ENCODE results near the gene SLC12A1. TPM values are rescaled to one million over a fixed set of nuclear protein-coding genes. Genes with fewer than 3 reads are reported as not detected.

SLC12A1 gene
- total and polyA plus RNA-seq, 7 donors: 0.03 TPM; not detected in 6

DNA sequence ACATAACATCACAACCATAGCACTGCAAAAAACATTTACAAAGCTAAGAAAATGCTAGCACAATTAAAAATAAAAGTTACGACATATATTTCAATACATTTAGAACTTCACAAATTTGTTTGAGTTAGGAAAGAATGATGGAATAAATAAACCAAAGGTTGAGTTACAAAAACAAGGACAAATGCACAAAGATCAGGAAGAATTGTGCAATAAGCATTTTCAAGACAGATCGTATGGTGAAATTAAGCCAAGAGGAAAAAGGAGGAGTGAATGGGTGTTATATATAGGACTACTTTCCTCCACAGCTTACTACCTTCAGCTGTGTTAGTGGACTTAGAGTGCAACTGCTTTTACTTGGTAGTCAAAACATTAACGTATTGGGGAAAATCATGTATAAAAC is 20.6 kb upstream of the SLC12A1 start:
- no peaks in the 10 kb centered on the region for H3K9me3 ChIP-seq
- WGBS, 2 donors: 75 to 81% methylated on average over 3 of the region's 3 CpGs
- H3K27me3 ChIP-seq: no peaks in the 10 kb centered on the region
- TF ChIP-seq POLR2AphosphoS5 (IDR thresholded peaks at IDR 0.05): no peak
- TF ChIP-seq, protein P1, sequence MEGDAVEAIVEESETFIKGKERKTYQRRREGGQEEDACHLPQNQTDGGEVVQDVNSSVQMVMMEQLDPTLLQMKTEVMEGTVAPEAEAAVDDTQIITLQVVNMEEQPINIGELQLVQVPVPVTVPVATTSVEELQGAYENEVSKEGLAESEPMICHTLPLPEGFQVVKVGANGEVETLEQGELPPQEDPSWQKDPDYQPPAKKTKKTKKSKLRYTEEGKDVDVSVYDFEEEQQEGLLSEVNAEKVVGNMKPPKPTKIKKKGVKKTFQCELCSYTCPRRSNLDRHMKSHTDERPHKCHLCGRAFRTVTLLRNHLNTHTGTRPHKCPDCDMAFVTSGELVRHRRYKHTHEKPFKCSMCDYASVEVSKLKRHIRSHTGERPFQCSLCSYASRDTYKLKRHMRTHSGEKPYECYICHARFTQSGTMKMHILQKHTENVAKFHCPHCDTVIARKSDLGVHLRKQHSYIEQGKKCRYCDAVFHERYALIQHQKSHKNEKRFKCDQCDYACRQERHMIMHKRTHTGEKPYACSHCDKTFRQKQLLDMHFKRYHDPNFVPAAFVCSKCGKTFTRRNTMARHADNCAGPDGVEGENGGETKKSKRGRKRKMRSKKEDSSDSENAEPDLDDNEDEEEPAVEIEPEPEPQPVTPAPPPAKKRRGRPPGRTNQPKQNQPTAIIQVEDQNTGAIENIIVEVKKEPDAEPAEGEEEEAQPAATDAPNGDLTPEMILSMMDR (IDR thresholded peaks at IDR 0.05): no peak
- no peak for TF ChIP-seq POLR2A (IDR thresholded peaks at IDR 0.05)
- no peak for TF ChIP-seq EP300 (IDR thresholded peaks at IDR 0.05)
- H3K27ac ChIP-seq: no peak overlapping the region
- intact Hi-C loops (cut with DNase I): no loop called here
- H3K4me3 ChIP-seq: no peak overlapping the region
- DNase-seq: no peak
- H3K4me1 ChIP-seq: no peaks in the 10 kb centered on the region
- H3K36me3 ChIP-seq: no peaks in the 10 kb centered on the region

DNA sequence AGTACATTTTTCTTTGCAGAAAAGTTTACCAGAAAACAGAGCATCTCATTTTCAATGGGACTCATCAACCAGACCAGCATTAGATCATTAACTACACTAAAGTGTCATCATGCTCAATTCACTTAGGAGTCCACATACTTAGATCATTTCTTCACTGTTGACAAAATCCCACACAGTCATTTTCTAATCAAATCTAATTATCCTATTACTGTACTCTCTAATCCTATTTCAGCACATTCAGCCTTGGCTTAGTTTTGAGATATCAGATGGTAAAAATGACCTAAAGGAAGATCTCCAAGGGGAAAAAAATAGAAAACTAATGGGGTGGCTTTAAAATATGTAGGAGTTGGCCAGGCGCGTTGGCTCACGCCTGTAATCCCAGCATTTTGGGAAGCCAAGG is 19.8 kb upstream of the SLC12A1 start:
- DNase-seq: no peak
- H3K4me1 ChIP-seq: no peaks in the 10 kb centered on the region
- H3K9me3 ChIP-seq: no peaks in the 10 kb centered on the region
- TF ChIP-seq, protein P1 (IDR thresholded peaks at IDR 0.05): no peak
- no peak for TF ChIP-seq POLR2AphosphoS5 (IDR thresholded peaks at IDR 0.05)
- TF ChIP-seq EP300 (IDR thresholded peaks at IDR 0.05): no peak
- TF ChIP-seq POLR2A (IDR thresholded peaks at IDR 0.05): no peak
- H3K27me3 ChIP-seq: peaks cover 0 to 5% (median 0%) of the 10 kb centered on the region in 3 donors
- no peaks in the 10 kb centered on the region for H3K36me3 ChIP-seq
- no peak overlapping the region for H3K4me3 ChIP-seq
- WGBS, 2 donors: 95% methylated on average over 3 of the region's 3 CpGs
- intact Hi-C loops (cut with DNase I): no loop called here
- no peak overlapping the region for H3K27ac ChIP-seq

DNA sequence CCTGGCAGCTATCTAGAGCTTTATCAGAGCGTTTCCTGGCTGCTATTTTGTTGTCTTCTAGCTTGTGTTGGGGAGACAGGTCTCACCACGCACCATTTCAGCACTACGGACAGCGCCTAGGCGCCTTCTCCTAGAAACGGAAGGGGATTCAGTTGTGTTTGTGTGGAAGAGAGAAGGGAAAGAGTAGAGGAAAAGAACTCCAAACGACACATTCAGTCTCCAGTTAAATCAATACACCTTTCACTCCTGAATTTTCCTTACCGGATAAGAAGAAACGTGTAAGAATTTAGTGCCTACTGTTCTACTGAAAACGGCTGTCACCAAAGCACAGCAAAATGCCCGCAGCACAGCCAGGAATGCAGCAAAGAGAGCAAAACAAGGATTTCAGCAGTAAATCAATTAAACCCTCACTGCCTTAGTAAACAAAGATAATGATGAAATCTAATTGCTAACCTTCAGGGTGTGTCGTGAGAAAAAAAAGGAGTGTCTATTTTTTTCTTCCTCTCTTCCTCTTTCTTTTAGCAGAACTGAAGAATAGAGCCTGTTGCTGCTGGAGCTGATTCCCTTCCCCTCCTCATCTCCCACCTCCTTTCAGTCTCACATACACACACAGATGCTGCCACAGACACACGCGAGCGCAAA is 15.0 kb upstream of the SLC12A1 start:
- no peak for DNase-seq
- intact Hi-C loops (cut with DNase I): no loop called here
- H3K9me3 ChIP-seq: no peaks in the 10 kb centered on the region

DNA sequence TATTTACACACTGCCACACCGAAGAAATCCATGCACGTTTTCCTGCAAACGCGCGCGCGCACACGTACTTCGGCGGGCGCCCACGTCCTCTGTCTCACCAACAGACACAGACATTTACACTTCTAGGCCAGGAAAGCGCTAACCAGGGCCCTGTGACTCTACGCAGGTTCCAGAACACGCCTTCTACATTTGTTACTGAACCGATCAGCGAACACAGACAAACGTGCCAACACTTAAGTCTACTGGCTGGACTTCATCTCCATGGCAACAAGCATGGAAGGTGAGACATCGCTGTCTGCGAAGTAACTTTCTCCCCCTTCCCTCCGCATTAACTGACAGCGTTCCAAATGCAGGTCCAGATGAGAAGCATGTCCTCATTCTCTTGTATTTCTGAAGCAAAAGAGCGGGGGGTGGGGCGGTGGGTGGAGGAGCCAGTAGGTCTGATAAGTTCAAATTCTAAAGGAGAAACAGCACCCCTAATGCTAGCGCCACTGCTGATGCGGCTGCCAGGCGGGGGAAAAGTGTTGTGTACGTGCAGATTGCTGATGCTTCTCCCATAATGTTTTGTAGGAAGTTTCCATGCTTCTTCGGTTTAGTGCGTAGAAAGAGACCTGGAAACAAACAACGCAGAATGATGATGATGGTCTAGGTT is 14.4 kb upstream of the SLC12A1 start, which contains the start of gene CTXN2:
CTXN2 (plus strand) TSS at position 92 of the 652 bp plus-strand sequence. CDS start 9,636 bp downstream, outside the sequence.
- no peaks in the 10 kb centered on the region for H3K9me3 ChIP-seq
- no peaks in the 10 kb centered on the region for H3K36me3 ChIP-seq
- no peak for DNase-seq
- H3K4me1 ChIP-seq: no peaks in the 10 kb centered on the region
- H3K4me3 ChIP-seq: no peak within 1 kb of the TSS
- WGBS, 2 donors: 11 to 12% methylated on average over 31 of the region's 31 CpGs
- no peak within 1 kb of the TSS for H3K27ac ChIP-seq
- TF ChIP-seq POLR2AphosphoS5 (IDR thresholded peaks at IDR 0.05) (no peak), POLR2A (IDR thresholded peaks at IDR 0.05) (no peak), EP300 (IDR thresholded peaks at IDR 0.05) (no peak)
- TF ChIP-seq, protein P1 (IDR thresholded peaks at IDR 0.05): no peak
- H3K27me3 ChIP-seq: peaks cover 0 to 28% (median 0%) of the 10 kb centered on the region in 3 donors
- intact Hi-C loops (cut with DNase I): no loop called here

More for the DNA sequence above, 15.0 kb upstream of the SLC12A1 start:
- H3K27ac ChIP-seq: no peak overlapping the region
- peaks cover 0 to 28% (median 0%) of the 10 kb centered on the region in 3 donors for H3K27me3 ChIP-seq
- H3K4me3 ChIP-seq: no peak overlapping the region
- 1 to 4% methylated on average over 15 of the region's 15 CpGs for WGBS, 2 donors
- H3K4me1 ChIP-seq: no peaks in the 10 kb centered on the region
- no peaks in the 10 kb centered on the region for H3K36me3 ChIP-seq
- TF ChIP-seq EP300 (IDR thresholded peaks at IDR 0.05) (no peak), POLR2AphosphoS5 (IDR thresholded peaks at IDR 0.05) (no peak), POLR2A (IDR thresholded peaks at IDR 0.05) (no peak)
- TF ChIP-seq, protein P1 (IDR thresholded peaks at IDR 0.05): no peak
